Astrocyte (in vitro differentiated cells and primary cell): Measurements from ENCODE around the gene HS6ST3.

Source experiments
- CTCF ChIP-seq: IDR thresholded peaks from 2 replicates; pipeline ENCODE4 v1.5.1; 2011; ENCODE audit warnings: low read depth, mild to moderate bottlenecking, inconsistent platforms, low read length, moderate library complexity; ENCODE audit not compliant: insufficient read depth
- EZH2 ChIP-seq: IDR thresholded peaks from 2 replicates; pipeline ENCODE4 v1.6.1; 2012; ENCODE audit warnings: mild to moderate bottlenecking, low read length, inconsistent platforms; ENCODE audit not compliant: insufficient read depth

GRCh38 chr13:96741779-96742178, 651.9 kb downstream of the HS6ST3 start:
- TF ChIP-seq EZH2, result no peak
- no peak for TF ChIP-seq CTCF
